ENCODE data around the gene OPCML.

The OPCML gene

DNA sequence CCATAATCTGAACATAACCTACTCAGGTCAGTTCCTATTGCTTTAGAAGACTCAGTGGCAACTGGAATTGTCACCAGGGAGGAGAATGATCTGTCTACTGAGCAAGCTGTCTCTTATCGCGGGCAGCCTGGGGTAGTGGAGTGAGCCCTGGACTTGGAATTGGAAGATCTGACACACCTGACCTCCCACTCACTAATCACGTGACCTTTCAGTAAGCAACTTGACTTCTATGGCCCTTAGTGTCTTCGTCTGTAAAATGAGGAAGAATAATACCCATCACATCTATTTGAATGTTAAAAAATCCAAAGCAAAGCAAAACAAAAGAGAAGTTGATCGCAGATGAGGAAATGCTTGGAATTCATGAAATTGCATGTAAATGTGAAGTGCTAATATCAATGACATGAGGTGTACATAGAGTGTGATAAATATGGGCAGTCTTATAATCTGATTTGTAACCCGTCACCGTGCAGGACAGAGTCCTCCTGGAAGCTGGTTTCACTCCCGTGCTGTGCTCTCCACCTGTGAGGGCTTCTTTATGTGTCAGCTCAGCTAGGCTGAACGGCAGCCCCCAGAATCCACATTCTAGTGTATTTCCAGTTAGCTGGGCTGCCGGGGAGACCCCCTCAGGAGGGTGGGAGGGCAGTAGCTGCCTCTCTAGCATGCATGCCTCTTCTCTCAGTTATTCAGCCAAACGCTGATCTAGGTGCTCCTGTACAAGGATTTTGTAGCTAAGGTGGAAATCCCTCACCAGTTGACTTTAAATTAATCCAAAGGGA, 482.9 kb downstream of the OPCML start:
- in situ Hi-C loops (cut with HindIII; ENCODE audit: low sequenced_read_pairs): no loop called here

DNA sequence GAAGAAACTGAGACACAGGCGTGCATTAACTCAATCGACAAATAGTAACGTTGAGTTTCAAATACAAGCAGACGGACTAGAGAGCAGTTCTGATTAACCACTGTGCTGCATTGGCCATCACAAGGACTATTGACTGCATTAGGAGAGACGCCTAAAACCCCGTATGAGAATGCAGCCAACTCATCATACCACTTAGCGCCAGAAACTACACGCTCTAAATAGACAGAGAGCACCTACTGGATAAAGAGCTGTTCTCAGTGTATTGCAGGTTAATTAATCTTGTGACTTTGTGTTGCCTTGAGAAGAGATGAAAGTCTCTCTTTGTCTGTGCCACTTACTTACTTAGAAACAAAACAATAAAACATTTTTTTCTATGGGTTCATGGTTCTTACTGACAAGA, 484.0 kb downstream of the OPCML start:
- in situ Hi-C loops (cut with HindIII; ENCODE audit: low sequenced_read_pairs): no loop called here

DNA sequence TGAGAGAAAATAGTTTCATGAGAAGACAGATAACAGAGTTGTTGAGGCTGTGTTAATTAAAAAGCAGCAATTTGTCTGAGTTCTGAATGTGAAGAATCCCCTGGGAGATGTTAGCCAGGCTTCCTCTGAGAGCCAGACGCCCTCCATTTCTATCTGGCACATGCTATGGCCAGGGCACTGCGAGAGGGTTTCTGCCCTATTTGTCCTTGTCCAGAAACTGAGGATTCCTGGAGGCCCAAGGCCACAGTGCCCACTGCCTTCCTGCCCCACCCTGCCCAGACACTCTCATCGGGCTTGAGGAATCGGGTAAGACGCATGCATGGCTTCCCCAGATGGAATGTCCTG, 484.6 kb downstream of the OPCML start:
- in situ Hi-C loops (cut with HindIII; ENCODE audit: low sequenced_read_pairs): no loop called here

DNA sequence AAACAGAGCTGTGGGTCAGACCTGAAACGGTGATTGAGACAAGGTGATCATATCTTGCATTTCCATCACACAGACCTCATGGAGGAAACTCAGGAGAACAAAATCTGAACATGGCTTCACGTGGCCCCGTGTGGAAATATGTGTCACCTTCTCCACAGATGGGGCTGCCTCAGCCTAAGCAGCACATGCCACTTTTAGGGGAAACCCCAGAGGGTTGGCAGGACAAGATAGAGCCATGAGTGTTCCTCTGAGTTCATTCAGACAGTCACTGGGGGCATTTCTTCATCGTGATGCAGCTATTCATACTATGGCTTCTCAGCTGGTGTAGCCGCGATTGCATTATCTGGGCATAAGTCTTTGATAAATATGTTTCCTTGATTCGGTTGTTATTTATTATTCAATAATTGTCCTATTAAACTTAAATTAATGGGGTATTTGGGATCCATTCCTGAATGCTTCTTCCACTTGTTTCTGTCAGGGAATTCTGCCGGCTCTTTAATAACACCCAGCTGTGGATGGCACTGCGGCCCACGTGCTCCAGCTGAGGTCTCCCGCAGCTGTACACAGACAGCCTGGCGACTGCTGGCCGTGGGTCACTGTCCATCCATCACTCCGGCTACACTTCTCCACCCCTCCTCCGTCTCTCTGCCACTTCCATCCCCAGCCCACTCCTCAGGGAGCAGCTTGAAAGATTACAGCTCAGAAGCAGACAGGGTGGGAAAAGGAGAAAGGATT, 485.1 kb downstream of the OPCML start:
- in situ Hi-C loops (cut with HindIII; ENCODE audit: low sequenced_read_pairs): no loop called here

DNA sequence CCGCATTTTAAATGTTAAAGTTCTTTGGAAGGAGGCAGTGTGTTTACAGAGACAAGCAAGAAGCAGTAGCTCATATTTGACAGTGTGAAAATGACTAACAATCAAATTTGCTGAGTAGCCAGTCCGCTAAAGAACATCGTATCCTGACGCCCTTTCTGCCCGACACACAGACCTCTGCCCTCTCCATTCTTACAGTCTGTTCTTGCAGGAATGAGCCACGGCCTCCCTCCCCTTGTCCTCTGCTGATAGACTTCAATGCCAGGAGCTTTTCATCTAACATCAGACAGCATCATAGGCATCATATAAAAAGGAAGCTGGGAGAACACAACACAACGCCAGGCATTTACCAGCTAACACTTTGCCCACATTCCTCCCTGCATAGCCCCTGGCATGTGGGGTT, 486.0 kb downstream of the OPCML start:
- in situ Hi-C loops (cut with HindIII; ENCODE audit: low sequenced_read_pairs): no loop called here

DNA sequence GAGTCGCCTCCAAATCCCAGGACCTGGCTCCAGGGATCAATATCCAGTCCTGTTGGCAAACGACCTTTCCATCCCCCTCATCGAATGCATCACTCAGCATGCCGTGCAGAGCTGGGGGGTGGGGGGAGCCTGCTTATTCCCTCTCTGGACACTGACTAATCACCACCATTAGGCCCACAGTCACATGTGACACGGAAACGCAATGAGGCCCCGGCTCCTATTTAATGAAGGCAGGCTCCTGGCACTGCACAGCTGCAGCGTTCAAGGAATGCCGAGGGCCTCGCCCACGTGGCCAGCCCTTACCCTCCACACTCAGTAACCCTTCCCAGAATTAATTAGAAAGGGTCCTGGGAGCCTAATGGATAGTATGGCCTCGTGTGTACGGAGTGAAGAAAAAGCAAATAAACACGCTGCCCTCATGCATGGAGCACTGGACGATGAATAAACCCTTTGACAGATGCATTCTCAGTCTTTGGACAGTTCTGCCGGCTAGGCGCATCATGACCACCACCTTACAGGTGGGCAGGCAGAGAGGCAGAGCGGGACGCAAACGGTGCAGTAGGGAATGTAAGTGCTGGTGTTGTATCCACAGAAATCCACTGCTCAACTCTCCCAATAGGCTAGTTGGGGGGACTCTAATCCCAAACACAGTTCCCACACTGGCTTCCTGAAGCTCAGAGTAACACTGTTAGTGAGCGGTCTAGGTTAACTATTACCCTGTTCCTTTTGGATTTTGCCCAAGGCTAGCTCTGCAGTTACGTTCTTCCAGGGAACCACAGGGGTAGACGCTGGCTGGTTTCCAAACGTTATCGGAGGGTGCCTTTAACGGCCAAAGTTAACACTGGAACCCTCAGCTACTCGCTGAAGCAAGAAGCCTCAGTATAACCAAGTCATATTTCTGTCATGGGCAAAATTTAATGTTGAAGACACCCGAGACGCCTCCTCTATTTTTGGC, 490.1 kb downstream of the OPCML start:
- in situ Hi-C loops (cut with HindIII; ENCODE audit: low sequenced_read_pairs): no loop called here

DNA sequence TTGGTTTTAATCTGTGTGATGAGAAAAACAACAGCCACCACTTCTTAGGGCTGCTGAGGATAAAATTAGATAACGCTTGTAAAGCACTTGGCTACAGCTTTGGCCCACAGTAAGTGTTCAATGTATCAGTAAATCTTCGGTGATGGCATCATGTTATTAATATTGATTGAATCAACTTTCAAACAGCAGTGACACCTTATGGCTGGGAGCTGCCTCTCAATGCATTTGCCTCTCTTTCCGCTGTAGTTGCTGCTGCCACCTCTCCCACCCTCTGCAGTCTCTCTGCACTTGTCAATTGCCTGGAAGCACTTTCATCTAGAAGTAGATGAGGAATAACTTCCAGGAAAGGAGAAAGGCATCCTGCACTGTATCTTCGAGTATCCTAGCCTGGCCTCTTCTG, 491.1 kb downstream of the OPCML start:
- in situ Hi-C loops (cut with HindIII; ENCODE audit: low sequenced_read_pairs): no loop called here

DNA sequence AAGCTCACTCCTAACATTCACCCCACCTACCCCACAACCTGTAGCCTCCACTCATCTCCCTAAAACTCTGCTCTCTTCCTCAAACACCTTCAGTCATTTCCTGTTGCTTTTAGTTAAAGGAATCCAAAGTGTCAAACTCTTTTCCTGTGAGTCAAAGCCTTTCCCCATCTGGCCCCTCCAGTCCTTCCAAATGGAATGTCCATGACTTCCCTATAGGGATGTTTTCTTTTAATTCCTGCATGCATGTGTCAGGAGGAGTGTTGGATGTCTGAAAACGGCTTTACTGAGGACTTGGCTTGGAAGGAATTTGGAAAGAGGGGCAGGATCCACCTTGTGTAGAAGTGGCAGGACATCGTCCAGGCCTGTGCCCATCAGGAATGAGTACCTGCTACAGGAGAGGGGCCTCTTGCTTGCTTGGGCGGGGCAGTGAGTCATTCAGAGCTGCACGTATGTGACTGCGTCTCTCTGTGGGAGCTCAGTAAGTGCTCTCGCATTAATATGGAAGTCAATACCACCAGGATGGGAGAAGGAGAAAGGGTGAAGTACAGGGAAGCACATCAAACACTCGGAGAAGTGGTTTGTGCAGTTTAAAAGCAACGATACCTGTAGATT, 491.9 kb downstream of the OPCML start:
- in situ Hi-C loops (cut with HindIII; ENCODE audit: low sequenced_read_pairs): no loop called here

DNA sequence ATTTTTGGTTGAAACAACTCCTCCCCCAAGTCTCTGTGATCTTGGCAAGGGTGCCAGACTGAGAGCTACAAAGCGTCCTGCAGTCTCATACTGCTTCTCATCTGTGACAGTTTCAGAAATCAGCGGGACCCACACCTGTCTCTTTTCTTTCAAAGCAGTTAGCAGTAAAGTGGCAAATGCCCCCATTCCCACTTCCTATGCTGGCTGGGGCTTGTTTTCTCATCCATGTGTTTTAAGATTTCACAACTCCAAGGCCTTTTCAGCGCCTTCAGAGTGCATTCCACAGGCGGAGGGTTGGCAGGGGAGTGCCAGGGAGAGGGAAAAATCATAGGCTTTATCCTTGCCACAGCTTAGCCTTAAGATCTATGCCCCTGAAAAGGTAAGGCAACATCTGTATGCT, 493.5 kb downstream of the OPCML start:
- in situ Hi-C loops (cut with HindIII; ENCODE audit: low sequenced_read_pairs): no loop called here

DNA sequence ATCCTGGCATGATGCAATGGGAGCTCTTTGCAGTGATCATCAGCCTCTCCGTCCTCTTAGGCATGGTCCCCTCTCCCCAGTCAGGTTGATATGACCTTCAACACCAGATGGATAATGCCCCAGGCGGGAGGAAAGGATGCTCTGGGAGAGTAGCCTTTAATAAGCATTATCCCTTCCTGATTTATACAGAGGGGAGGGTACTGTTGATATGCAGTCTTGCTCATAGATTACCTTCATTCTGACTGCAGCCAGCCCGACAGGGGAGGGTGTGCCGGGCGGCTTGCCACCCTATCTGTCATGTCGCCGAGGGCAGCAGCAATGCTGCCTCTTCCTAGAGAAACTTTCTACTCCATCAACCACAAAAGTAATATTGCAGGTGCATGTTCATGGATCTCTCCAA, 497.4 kb downstream of the OPCML start:
- in situ Hi-C loops (cut with HindIII; ENCODE audit: low sequenced_read_pairs): no loop called here

DNA sequence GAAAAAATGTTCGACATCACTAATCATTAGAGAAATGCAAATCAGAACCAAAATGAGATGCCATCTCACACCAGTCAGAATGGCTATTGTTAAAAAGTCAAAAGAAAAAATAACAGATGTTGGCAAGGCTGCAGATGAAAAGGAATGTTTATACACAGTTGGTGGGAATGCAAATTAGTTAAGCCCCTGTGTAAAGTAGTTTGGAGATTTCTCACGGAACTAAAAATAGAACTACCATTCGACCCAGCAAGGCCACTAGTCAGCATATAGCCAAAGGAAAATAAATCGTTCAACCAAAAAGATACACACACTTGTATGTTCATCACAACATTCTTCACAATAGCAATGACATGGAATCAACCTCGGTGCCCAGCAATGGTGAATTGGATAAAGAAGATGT, 503.2 kb downstream of the OPCML start:
- in situ Hi-C loops (cut with HindIII; ENCODE audit: low sequenced_read_pairs): no loop called here

DNA sequence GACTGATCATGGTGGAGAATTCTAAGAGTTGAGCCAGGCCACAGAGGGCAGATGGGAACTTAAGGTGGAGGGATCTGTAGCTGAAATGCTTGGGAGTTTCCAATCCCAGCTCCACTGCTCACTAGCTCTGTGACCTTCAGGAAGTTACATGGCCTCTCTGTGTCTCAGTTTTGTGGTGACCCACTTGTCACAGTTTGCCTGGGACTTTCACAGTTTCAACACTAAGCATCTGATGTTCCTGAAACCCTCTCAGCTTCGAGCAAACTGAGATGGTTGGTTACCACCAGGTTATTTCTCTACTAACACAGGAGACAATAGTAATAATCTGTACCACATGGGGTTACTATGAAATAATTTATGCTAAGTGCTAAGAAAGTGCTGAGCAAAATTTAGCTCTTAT, 505.3 kb downstream of the OPCML start:
- in situ Hi-C loops (cut with HindIII; ENCODE audit: low sequenced_read_pairs): no loop called here

DNA sequence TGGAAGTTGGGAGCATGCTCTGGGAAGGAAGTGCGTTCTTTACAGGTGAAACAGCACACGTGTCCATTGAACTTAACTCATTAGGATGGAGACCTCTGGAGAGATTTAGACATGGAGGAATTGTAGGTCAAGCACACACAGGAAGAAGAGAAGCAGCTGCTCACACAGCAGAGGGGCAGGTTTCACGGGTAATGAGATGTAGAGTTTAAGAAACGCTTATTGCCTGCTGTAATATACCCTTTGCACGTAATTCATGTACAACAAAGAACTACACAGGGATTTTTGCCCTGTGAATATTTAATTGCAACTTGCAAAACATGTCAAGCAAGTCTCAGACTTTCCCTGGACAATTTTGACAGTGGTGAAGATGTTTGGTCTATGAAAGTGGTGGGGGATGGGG, 508.0 kb downstream of the OPCML start:
- in situ Hi-C loops (cut with HindIII; ENCODE audit: low sequenced_read_pairs): no loop called here

DNA sequence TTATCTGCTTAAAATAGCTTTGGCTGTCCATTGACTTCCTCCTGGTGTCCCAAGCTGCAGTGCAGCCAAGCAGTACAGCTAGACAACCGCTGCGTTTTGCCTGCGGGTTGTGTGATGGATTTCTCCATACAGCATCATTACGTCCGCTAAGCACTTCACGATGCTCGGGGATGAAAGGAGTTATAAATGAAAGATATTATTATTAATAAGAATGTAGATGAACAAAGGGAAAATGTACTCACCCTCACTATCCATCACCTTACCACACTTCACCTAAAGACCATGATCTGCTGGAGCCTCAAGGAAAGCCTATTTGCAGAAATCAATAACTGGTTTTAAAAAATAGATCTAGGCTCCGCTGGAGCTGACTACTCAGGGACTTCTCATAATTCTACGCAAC, 509.1 kb downstream of the OPCML start:
- in situ Hi-C loops (cut with HindIII; ENCODE audit: low sequenced_read_pairs): no loop called here

DNA sequence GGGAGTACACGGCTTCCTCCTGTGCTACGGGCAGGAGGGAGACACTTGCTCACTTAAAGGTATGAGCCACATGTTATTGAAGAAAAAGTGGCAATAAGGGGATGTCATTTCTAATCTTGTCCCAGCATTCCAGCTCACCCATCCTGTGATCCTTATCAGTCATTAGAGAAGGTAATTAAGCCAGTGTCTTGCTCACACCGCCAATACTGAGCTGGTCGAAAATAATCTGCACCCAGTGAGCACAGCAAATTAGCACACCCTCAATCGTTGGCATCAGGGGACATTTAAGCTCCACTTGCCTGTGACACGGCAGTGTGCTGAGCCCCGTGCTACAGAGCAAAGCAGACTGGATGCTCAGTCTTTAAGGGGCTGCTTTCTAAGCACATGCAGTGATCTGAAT, 510.7 kb downstream of the OPCML start:
- in situ Hi-C loops (cut with HindIII; ENCODE audit: low sequenced_read_pairs): no loop called here

DNA sequence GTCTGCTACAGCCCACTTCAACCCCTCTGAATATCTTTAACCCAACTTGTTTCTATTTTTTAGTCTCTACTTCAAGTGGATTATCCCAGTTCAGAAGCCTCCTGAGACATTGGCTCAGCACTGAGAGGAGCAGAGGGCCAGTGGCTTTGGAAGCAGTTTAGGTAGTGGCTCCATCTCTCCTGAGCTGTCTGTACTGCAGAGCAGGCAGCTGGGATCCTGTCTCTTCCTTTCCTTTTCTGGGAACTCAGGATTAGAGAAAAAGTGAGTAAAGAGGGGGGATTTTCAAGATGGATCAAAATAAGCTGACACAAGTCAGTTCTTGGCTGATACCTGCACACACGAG, 512.0 kb downstream of the OPCML start:
- in situ Hi-C loops (cut with HindIII; ENCODE audit: low sequenced_read_pairs): no loop called here

DNA sequence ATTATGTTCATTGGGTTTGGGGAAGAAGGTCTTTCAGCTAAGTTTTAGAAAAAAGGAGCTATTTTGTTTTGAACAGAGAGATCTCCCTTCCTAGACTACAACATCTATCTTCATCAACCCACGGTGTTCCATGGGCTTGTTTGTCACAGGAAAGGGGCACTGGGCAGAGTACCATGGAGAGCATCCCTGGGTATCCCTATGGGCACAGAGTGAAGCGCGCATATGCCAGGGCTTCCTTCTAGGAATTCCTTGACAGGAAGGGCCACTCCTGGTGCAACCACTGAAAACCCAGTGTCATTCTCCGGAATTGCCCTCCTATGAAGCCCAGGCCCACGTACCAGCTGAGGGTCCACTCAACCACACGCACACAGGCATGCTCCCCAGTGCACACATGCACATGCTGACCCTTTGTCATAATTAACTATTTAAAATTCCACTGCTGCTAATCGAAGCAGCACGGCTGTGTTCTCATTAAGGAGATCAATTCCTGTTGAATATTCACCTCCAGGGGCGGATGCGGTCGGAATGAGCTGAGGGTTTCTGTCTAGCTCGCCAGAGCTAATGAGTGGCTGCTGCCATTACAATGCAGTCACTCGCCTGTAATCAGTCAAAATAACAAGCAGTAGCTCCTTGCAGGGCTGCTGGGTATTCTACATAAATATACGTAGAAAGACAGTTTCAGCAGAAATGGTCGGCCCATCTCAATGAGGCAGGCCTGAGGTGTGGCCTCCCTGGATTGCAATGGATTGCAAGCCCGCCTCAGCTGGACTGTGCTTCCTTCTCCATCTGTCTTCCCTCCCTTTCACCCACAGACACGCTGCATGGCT, 512.5 kb downstream of the OPCML start:
- in situ Hi-C loops (cut with HindIII; ENCODE audit: low sequenced_read_pairs): no loop called here

DNA sequence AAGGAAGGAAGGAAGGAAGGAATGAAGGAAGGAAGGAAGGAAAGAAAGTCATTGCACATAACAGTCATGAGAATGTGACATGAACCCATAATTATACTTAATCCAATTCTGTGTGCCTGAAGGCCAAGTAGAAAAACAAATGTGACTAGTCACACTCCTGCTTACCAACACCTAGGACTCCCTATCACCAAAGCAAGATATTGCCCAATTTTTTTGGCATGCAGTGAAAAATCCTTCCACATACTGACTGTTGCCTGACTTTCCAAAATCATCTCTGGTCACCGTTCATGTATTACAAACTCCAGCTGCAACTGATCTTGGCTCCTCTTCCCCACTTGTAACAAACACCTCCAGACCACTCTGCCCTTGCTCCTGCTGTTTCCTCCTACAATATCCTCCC, 516.8 kb downstream of the OPCML start:
- in situ Hi-C loops (cut with HindIII; ENCODE audit: low sequenced_read_pairs): no loop called here

DNA sequence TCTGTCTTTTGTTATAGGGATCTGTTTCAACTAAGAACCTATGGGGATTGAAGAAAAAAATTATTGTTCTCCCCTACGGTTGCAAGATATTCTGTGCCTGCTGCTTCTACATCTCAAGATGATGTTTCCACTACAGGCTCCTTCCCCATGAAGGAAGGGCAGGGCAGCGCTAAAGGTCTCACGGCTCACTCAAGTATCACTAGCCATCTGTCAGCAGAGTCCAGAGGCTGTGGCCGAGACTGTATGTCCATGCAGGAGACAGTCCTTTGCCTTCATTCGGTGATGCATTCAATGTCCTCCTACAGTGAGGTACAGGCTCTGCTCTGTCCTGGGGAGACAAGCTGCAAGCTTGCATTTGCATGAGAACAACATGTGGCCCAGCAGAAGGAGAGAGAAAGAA, 518.0 kb downstream of the OPCML start:
- in situ Hi-C loops (cut with HindIII; ENCODE audit: low sequenced_read_pairs): no loop called here

DNA sequence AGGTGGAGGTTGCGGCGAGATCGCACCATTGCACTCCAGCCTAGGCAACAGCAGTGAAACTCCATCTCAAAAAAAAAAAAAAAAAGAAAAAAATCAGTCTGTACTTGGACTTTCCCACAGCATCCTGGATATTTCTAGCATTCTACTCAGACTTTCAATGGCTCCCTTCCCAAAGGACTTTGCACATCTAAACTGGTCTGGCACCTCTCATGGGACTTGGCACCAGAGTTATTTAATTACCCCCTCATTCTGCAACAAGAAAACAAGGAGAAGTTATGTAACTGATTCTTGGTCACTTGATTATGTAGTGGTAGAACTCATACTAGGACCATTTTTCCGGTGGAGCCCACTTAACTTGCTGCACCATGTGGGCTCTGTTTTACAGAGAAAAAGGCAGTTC, 519.5 kb downstream of the OPCML start:
- in situ Hi-C loops (cut with HindIII; ENCODE audit: low sequenced_read_pairs): no loop called here

All from endothelial cell of hepatic sinusoid (primary cell).